ENCODE data around the gene GTF3C4.
"Not testable (repeated sequence)": the region's sequence is repeated elsewhere in the genome, so short reads cannot be mapped to it uniquely, and the experiment has no call there.

The GTF3C4 gene

DNA sequence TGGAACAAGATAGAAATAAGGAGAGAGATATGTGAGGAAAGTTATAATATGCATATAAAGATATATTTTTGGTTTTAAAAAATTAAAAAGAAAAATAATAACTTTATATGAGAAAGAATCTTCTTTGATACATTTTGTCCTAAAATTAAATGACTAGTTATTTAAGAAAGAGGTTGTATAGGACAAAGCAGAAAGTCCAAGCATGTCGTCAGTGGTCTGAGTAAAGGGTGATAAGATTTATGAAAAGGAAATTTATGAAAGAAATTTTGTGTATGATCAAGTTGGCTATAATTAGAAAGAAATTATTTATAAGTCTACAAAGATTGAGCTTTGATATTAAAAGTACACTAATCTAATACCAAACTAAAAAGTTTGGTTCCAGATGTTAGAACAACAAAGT, 32.0 kb downstream of the GTF3C4 start:
- no peak for FAIRE-seq
- DNase-seq (ENCODE audit: insufficient read length): no peak
- TF ChIP-seq POLR2A (IDR thresholded peaks at IDR 0.05; ENCODE audit: low read depth, low read length) (no peak), TAF1 (IDR thresholded peaks at IDR 0.05; ENCODE audit: borderline replicate concordance, low read depth, low read length) (no peak), POLR2AphosphoS5 (IDR thresholded peaks at IDR 0.05; ENCODE audit: low read depth, low read length) (no peak)

DNA sequence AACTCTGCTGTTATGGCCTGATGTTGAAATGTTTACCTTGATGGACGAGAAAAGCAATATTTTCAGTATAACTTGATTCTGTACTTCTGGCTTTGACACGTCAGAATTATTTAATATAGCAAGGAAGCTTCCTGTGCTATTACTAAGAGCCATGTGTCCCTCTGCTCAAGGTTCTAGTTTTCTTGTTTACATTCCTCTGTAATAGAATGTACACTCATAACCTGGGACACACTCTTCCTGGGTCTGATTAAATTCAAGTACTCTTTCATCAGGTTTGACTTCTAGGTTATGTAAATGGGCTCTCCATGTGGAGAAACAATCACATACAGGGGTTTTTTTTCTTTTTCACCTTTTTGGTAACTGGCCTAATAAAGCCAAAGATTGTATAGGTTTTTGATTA, 33.1 kb downstream of the GTF3C4 start:
- no peak for FAIRE-seq
- TF ChIP-seq POLR2AphosphoS5 (IDR thresholded peaks at IDR 0.05; ENCODE audit: low read depth, low read length) (no peak), TAF1 (IDR thresholded peaks at IDR 0.05; ENCODE audit: borderline replicate concordance, low read depth, low read length) (no peak), POLR2A (IDR thresholded peaks at IDR 0.05; ENCODE audit: low read depth, low read length) (no peak)
- DNase-seq (ENCODE audit: insufficient read length): no peak

GRCh38 chr9:132708239-132708638, 38.0 kb downstream of the GTF3C4 start:
- FAIRE-seq (no peak), DNase-seq (ENCODE audit: insufficient read length) (no peak)
- TF ChIP-seq POLR2AphosphoS5 (IDR thresholded peaks at IDR 0.05; ENCODE audit: low read depth, low read length): no peak
- TF ChIP-seq TAF1 (IDR thresholded peaks at IDR 0.05; ENCODE audit: borderline replicate concordance, low read depth, low read length): no peak
- TF ChIP-seq POLR2A (IDR thresholded peaks at IDR 0.05; ENCODE audit: low read depth, low read length): no peak

- DNase-seq (ENCODE audit: insufficient read length) (no peak), FAIRE-seq (no peak)
- TF ChIP-seq TAF1 (IDR thresholded peaks at IDR 0.05; ENCODE audit: borderline replicate concordance, low read depth, low read length) (no peak), POLR2AphosphoS5 (IDR thresholded peaks at IDR 0.05; ENCODE audit: low read depth, low read length) (no peak), POLR2A (IDR thresholded peaks at IDR 0.05; ENCODE audit: low read depth, low read length) (no peak)
Observed at GRCh38 chr9:132708769-132709430, 38.6 kb downstream of the GTF3C4 start.

DNA sequence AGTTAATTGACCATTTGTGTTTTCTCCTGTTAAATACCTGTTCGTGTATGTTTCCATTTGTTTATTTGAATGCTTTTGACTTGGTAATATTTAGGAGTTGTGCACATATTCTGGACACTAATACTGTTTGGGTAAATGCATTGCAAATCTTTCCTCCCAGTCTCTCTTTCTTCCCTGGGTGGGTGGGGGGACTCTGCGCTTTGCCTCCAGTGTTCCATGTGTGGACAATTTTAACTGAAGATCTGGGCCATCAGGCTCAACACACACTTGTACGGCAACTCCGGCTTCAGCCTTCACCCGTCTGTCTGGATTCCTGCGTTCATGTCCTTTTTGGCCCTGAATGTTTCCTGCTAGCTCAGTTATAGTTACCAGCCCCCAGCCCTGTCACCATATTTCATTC, 40.1 kb downstream of the GTF3C4 start:
- FAIRE-seq: no peak
- DNase-seq (ENCODE audit: insufficient read length): no peak
- TF ChIP-seq POLR2AphosphoS5 (IDR thresholded peaks at IDR 0.05; ENCODE audit: low read depth, low read length): no peak

DNA sequence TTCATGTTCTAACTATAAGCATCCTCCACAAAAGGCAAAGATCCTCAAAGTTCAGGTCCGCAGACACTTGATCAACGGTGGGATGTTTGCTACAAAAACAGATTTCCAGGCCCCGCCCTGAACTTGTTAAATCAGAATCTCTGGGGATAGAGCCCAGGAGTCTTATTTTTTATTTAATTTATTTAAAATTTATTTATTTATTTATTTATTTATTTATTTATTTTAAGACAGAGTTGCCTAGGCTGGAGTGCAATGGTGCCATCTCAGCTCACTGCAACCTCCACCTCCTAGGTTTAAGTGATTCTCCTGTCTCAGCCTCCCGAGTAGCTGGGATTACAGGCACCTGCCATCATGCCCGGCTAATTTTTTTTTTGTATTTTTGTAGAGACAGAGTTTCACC, 40.9 kb downstream of the GTF3C4 start:
- DNase-seq (ENCODE audit: insufficient read length); FAIRE-seq: not testable (repeated sequence)

- FAIRE-seq (no peak), DNase-seq (ENCODE audit: insufficient read length) (no peak)
- no peak for TF ChIP-seq POLR2A (IDR thresholded peaks at IDR 0.05; ENCODE audit: low read depth, low read length)
- TF ChIP-seq TAF1 (IDR thresholded peaks at IDR 0.05; ENCODE audit: borderline replicate concordance, low read depth, low read length): no peak
Observed at GRCh38 chr9:132711846-132712245, 41.6 kb downstream of the GTF3C4 start.

- DNase-seq (ENCODE audit: insufficient read length) (no peak), FAIRE-seq (no peak)
- TF ChIP-seq TAF1 (IDR thresholded peaks at IDR 0.05; ENCODE audit: borderline replicate concordance, low read depth, low read length): no peak
- no peak for TF ChIP-seq POLR2AphosphoS5 (IDR thresholded peaks at IDR 0.05; ENCODE audit: low read depth, low read length)
- TF ChIP-seq POLR2A (IDR thresholded peaks at IDR 0.05; ENCODE audit: low read depth, low read length): no peak
Observed at GRCh38 chr9:132712753-132713152, 42.5 kb downstream of the GTF3C4 start.

GRCh38 chr9:132716007-132716406, 45.7 kb downstream of the GTF3C4 start:
- FAIRE-seq: no peak
- no peak for DNase-seq (ENCODE audit: insufficient read length)
- TF ChIP-seq POLR2AphosphoS5 (IDR thresholded peaks at IDR 0.05; ENCODE audit: low read depth, low read length) (no peak), TAF1 (IDR thresholded peaks at IDR 0.05; ENCODE audit: borderline replicate concordance, low read depth, low read length) (no peak), POLR2A (IDR thresholded peaks at IDR 0.05; ENCODE audit: low read depth, low read length) (no peak)

DNA sequence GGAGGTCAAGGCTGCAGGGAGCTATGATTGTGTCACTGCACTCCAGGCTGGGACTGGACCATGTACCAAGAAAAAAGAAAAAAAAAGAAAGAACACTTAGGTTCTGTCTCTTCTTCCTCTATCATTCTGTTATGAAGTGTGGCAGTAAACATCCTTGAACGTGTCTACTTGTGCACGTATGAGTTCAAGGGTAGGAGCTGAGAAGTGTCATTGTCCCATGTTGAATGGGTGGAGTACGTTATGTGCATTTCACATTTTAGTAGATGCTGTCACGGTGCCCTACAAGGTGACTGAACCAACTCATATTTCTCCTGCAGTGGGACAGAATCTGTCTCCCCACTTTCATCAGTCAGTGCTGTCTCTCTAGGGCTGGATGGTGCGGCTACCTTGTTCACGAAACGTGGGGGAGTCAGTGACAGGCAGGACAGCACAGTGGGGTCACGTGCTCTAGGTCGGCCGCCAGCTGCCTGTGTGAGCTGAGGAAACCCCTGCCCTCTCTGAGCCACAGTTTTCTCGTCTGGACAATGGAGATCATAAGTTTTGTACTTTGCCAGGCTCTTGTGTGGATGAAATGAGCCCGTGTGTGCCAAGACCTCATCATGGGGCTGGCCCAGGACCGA, 47.2 kb downstream of the GTF3C4 start:
- FAIRE-seq (no peak), DNase-seq (ENCODE audit: insufficient read length) (no peak)
- TF ChIP-seq POLR2A (IDR thresholded peaks at IDR 0.05; ENCODE audit: low read depth, low read length): no peak
- TF ChIP-seq TAF1 (IDR thresholded peaks at IDR 0.05; ENCODE audit: borderline replicate concordance, low read depth, low read length): no peak
- TF ChIP-seq POLR2AphosphoS5 (IDR thresholded peaks at IDR 0.05; ENCODE audit: low read depth, low read length): no peak

DNA sequence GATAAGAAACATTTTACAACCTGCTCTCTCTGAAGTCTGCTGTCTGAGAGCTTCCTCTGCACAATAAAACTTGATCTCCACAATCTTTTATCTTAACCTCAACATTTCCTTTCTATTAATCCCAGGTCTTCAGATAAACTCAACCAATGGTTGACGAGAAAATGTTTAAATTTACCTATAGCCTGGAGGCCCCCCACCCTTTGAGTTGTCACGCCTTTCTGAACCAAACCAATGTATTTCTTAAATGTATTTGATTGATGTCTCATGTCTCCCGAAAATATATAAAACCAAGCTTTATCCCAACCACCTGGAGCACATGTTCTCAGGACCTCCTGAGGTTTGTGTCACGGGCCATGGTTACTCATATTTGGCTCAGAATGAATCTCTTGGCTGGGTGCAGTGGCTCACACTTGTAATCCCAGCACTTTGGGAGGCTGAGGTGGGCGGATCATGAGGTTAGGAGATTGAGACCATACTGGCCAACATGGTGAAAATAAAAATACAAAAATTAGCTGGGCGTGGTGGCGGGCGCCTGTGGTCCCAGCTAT, 48.2 kb downstream of the GTF3C4 start:
- not testable (repeated sequence) for FAIRE-seq

GRCh38 chr9:132721661-132722060, 51.4 kb downstream of the GTF3C4 start:
- DNase-seq (ENCODE audit: insufficient read length): no peak
- no peak for TF ChIP-seq POLR2A (IDR thresholded peaks at IDR 0.05; ENCODE audit: low read depth, low read length)
- no peak for TF ChIP-seq POLR2AphosphoS5 (IDR thresholded peaks at IDR 0.05; ENCODE audit: low read depth, low read length)
- TF ChIP-seq TAF1 (IDR thresholded peaks at IDR 0.05; ENCODE audit: borderline replicate concordance, low read depth, low read length): no peak
- FAIRE-seq: no peak

More for the DNA sequence above, 48.2 kb downstream of the GTF3C4 start:
- not testable (repeated sequence) for DNase-seq (ENCODE audit: insufficient read length)
